EL (cell line): ENCODE results near the gene KRTAP12-3.
"Not testable (repeated sequence)": the region's sequence is repeated elsewhere in the genome, so short reads cannot be mapped to it uniquely, and the experiment has no call there.

Experiments
- DNase-seq: peaks from one replicate; pipeline ENCODE4 v3.0.0-alpha.2; 2016

KRTAP12-3 gene

GRCh38 chr21:44627831-44628233 is 29.9 kb upstream of the KRTAP12-3 start:
- DNase-seq = not testable (repeated sequence)

GRCh38 chr21:44628707-44629391 is 28.9 kb upstream of the KRTAP12-3 start:
- DNase-seq = no peak

GRCh38 chr21:44630440-44630839 is 27.3 kb upstream of the KRTAP12-3 start:
- no peak for DNase-seq

GRCh38 chr21:44632067-44632466 is 25.7 kb upstream of the KRTAP12-3 start:
- DNase-seq = no peak

- DNase-seq = no peak
Observed at GRCh38 chr21:44636209-44637017, 21.3 kb upstream of the KRTAP12-3 start.

- DNase-seq = no peak
Observed at GRCh38 chr21:44637018-44637850, 20.5 kb upstream of the KRTAP12-3 start, which contains the start of gene KRTAP10-10. Gene KRTAP10-10 (plus strand): TSS chr21:44637356. CDS start chr21:44637418, 62 bp downstream.

GRCh38 chr21:44637851-44638348 is 19.8 kb upstream of the KRTAP12-3 start:
- DNase-seq = not testable (repeated sequence)

- DNase-seq = not testable (repeated sequence)
Observed at GRCh38 chr21:44638506-44639330, 19.0 kb upstream of the KRTAP12-3 start.

- no peak for DNase-seq
Observed at GRCh38 chr21:44639331-44639655, 18.4 kb upstream of the KRTAP12-3 start.

- DNase-seq = no peak
Observed at GRCh38 chr21:44640761-44641160, 17.0 kb upstream of the KRTAP12-3 start.

GRCh38 chr21:44643741-44644310 is 13.9 kb upstream of the KRTAP12-3 start:
- no peak for DNase-seq

- no peak for DNase-seq
Observed at GRCh38 chr21:44644878-44645277, 12.9 kb upstream of the KRTAP12-3 start.

GRCh38 chr21:44646366-44647221 is 11.1 kb upstream of the KRTAP12-3 start, which contains the start of gene KRTAP10-11:
Gene KRTAP10-11 (plus strand): TSS chr21:44646414. CDS start chr21:44646459, 45 bp downstream.
- not testable (repeated sequence) for DNase-seq

- no peak for DNase-seq
Observed at GRCh38 chr21:44647222-44647552, 10.5 kb upstream of the KRTAP12-3 start.

GRCh38 chr21:44648557-44649311 is 9.0 kb upstream of the KRTAP12-3 start:
- DNase-seq = no peak

- DNase-seq = no peak
Observed at GRCh38 chr21:44649521-44650100, 8.1 kb upstream of the KRTAP12-3 start.

GRCh38 chr21:44650265-44650972 is 7.3 kb upstream of the KRTAP12-3 start:
- no peak for DNase-seq

- no peak for DNase-seq
Observed at GRCh38 chr21:44650973-44651675, 6.6 kb upstream of the KRTAP12-3 start.
